Kidney glomerular epithelial cell (primary cell): ENCODE measurements around the gene ABLIM2.

Source experiments
- DNase-seq: peaks from one replicate; lab custom pipeline; 2025; lab: John Stamatoyannopoulos, UW

ABLIM2 gene

DNA sequence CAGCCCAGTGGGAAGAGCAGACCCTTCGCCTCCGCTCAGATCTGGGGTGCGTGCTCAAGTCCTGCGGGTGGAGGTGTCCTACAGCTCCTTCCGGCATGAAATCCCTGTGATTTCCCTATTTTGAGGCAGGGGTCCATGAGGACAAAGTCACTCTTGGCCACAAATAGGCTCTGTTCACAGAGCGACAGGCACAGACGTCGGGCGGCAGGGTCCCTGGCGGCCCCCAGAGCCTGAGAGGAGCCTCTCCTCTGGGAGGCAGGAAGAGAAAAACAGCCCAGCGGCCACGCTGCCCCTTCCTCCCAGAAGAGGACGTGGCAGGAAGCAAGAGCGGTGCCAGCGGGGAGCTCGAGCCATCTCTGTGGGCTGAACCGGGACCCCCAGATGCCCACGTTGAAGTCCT lies 38.7 kb downstream of the ABLIM2 start:
- DNase-seq, result no peak

DNA sequence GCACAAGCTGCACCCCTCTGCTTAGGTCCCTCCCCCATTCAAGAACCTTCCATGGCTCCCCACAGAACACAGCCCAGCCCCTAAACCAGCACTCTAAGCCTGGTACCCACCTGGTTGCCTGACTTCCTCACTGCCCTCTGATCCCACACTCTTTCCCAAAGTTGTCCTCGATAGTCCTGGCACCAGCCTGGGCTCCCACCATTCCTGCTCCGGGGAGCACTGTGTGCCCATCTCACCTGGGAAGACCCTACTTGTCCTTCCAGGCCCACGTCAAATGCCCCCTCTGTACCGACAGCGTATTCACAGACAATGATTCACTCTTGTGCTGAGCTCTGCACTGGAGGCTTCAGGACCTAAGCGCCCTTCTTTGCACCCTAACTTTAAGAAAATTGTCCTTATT lies 40.1 kb downstream of the ABLIM2 start:
- no peak for DNase-seq

GRCh38 chr4:8118035-8118434 lies 40.6 kb downstream of the ABLIM2 start:
- no peak for DNase-seq

DNA sequence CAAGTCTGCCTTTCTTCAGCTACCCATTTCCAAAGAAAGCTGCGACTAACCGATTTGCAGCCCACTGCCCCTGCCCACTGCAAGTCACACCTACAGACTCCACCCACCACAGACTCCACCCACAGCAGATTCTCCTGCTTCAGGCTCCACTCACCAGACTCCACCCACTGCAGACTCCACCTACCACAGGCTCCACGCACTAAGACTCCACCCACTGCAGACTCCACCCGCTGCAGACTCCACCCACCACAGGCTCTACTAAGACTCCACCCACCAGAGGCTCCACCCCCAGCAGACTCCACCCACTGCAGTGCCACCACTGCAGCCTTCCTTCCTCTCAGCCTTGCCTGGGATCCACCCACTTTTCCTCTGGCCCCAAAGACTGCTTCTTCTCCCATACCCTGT lies 41.3 kb downstream of the ABLIM2 start:
- no peak for DNase-seq

DNA sequence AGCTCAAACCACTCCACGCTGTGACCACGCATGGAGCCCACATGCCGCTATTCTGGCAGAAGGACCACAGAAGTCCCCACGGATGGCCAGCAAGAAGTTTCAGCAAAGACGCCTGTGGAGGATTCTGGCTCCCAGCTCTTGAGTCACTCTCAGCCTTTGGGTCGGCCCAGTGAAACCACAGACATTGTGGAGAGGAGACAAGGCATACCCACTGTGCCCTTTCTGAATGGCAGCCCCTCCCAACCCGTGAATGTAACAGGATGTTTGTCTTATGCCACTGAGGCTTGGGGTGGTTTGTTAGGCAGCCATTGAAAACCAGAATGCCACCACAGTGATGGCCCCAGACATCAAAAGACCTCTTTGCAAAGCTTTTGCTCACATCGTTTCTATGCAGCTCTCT lies 42.7 kb downstream of the ABLIM2 start:
- DNase-seq, result no peak

DNA sequence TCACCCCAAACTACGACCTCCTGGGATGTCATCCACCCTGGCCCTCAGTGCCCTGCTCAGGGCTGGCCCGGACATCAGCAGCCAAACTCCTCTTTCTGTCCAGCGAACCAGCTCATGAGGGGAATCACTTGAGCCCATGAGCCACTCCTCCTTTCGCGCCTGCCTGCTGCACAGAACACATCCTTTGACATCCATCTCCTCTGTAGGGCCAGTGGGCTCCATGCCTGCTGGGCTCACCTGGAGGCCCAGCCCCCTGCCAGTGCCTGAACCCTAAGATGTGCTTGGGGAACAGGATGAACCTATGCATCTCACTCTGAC lies 43.5 kb downstream of the ABLIM2 start:
- no peak for DNase-seq

DNA sequence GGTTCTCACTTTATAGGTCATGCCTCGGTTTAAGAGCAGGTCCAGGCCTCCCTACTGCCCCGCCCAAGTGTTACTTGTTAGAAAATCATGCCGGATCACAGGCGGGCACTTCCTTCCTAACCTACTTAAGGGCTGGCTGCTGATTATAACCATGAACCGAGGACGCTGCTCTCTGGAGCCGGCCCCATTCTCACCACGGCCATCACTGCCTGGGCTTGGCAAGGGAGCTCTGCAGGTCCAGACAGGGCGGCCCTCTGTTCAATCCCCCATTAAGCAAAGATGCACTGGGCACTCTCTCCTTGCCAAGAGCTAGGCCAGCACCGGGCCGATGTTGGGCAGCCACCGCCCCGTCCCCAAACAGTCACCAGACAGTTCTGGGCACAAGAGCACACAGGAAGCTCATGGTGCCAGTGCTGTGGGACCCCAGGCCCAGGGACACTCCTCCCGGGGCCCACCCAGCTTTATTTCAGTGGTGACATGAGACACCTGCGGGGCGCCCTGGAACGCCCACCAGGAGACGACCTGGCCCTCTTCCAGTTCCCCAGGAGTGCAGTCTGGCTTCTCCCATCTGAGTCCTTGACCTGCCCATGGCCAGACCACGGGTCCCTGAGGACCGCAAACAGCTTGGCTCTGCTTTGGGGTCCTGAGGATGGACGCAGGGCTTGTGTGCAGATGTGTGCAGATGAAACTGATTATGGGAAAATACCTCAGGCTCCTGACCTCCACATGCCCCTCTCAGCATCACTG lies 44.0 kb downstream of the ABLIM2 start:
- DNase-seq, result no peak

DNA sequence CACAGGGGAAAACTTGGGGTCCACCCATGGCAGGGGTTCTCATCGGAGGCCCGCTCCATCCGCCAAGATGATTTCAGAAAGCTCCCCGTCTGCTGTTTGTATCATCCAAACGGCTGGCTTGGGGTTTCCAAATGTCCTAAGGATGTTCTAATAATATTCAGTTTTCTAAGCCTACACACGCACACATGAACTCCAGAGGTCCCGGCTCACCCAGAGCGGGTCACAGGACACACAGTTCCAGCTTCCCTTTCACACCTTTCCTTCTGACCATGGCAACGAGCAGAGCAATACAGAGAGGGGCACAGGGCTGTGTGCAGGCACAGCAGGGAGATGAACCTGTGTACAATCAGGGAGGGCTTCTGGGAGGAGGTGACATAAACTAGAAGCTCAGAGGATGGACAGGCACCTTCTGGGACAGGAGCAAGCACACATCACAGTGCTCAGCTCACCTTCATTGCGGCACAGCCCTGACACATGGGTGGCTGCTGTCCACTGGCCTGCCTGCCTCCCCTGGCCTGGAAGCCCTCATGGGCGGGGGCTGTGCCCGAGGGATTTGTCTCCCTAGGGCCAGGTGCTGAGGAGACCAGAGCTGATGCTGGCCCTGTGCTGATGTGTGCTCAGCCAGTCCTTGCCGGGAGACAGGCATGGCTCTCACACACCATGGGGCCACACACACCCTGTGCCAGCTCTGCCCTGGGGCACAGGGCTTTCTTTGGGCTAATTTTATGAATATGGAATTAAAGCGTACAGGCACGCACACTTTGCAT lies 44.8 kb downstream of the ABLIM2 start:
- no peak for DNase-seq

DNA sequence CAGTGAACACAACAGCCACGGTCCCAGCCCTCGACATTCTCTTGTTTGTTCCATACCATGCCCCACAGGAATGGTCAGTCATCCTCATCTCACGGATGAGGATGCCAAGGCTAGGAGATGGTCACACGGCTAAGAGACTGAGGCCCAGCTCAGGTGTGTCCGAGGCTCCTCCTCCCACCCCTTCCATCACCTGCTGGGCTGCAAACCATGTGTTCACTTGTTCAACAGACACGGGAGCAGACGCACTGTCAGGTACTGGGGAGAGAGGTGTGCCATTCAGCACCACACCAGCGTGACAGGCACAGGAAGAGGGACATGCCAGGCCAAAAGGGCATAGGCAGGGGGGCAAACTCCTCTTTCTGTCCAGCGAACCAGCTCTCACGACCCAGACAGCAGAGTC lies 45.9 kb downstream of the ABLIM2 start:
- no peak for DNase-seq

GRCh38 chr4:8112036-8112576 lies 46.5 kb downstream of the ABLIM2 start:
- no peak for DNase-seq

GRCh38 chr4:8110071-8110986 lies 48.3 kb downstream of the ABLIM2 start:
- no peak for DNase-seq

DNA sequence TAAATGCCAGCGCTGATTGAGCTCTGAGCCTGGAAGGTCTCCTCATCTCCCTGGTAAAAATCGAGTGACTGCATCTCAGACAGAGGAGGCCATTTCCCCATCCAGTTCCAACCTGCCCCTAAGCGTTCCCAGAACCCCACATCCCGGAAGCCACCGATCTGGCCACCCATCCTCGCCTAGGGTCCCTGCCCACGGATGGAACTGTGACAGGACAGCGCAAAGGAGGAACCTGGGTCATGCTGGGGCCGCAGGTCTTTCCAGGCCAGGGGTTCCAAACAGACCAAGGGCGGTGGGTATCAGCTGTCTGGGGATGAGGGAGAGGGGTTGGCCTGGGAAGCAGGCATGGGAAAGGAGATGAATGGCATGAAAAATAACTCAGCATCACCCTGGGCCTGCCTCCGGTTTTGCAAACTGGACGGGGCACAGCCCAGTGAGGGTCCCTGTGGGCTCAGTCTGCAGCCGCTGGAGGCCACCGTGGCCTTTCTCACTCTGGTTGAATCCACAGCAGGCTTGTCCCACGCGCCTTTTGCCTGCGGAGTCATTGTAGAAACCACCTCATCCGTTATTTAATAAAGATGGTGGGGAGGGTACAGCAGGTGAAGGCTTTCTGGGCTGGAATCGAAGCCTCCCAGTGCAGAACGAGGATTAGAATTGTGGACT lies 49.1 kb downstream of the ABLIM2 start:
- DNase-seq, result no peak

DNA sequence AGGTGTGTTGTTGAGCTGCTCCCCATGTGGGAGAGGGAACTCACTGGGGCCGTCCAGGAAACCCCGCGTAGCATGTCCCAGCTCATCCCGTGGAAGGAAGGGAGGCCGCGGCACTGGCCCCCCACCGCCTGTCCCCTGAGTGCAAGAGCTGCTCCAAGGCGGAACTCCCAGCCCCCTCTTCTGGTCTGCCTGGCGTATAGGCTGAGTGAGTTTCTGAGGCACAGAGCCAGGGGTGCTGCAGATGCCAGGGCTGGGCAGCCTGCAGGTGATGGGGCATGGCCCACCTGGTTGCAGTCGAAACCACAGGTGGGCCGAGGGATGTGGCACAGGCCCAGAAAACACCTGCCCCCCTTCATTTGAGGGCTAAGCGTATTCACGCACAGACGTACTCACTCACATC lies 49.6 kb downstream of the ABLIM2 start:
- DNase-seq, result no peak

DNA sequence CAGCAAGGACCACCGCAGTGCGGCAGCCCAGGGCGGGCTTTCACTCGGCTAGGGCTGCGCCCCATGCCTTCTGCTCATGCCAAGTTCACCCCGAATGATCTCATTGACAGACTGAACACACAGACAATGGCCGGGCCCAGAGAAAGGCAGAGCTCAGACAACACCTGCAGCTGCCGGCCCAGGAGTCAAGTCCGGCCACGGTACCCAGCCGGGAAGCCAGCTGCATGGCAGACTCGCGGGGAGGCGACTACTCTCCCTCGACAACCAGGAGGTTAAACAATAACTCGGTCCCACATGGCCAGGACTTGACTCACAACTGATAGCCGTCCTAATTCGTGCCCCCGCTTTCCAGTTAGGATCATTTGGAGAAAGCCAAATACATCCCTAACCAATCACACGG lies 50.4 kb downstream of the ABLIM2 start:
- DNase-seq, result no peak

GRCh38 chr4:8107146-8107657 lies 51.4 kb downstream of the ABLIM2 start:
- DNase-seq, result no peak

- no peak for DNase-seq
Observed at GRCh38 chr4:8106451-8107025, 52.1 kb downstream of the ABLIM2 start.

- DNase-seq, result no peak
Observed at GRCh38 chr4:8105306-8106100, 53.1 kb downstream of the ABLIM2 start.

DNA sequence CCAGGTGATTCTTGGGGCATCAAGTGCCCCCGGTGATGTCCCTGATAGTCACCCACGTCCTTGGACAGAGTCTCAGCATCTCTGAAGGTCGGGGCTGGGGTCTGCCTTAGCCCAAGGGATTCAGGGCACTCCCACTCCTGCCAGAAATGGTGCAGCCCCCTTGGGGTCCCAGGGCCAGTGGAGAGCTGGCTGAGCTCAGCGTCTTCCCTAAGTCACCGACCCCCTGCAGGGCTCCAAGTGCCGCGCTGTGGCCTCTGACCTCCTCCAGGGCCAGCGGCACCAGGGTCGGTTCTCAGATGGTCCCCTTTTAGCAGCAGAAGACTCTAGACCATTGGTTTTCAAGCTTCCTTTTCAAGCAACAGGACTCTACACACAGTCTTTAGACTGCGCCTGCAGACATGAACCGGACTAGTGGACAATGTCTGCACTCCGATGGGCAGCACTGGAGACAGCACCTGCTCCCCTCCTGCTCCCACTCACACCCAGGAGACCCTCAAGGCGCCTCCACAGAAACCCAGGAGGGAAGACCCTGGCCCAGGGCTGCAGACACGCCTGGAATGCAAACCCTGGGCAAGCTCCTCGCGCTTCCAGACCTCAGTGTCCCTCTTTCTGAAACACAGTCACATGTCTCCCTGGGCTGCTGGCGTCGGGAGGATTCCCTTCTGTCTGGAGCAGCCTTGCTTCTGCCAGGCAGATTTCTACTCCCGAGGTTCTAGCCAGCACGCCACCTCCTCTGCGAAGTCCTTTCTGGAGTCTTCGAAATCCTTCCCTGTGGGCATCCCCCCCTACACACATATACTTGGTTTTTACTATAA lies 53.9 kb downstream of the ABLIM2 start:
- DNase-seq, result no peak
